ENCODE measurements around the gene KHK. TPM values are rescaled to one million over a fixed set of nuclear protein-coding genes. Genes with fewer than 3 reads are reported as not detected.

KHK gene
- total RNA-seq, 1 donor: 0.36 TPM

- H3K36me3 ChIP-seq (ENCODE audit: insufficient read depth, low read length): no peaks in the 10 kb centered on the region
- no peaks in the 10 kb centered on the region for H3K79me2 ChIP-seq (ENCODE audit: insufficient read depth, low read length)
- peaks cover 5% of the 10 kb centered on the region for H3K4me1 ChIP-seq (ENCODE audit: insufficient read depth, low read length)
- no peak overlapping the region for H3K4me2 ChIP-seq (ENCODE audit: insufficient read depth, low read length)
- H2AFZ ChIP-seq (ENCODE audit: low read length): no peak overlapping the region
- no peak for TF ChIP-seq CTCF (IDR thresholded peaks at IDR 0.05; ENCODE audit: extremely low read depth, low read depth, low read length)
- no peaks in the 10 kb centered on the region for H3K9me3 ChIP-seq (ENCODE audit: low read depth, low read length)
- H4K20me1 ChIP-seq (ENCODE audit: insufficient read depth, low read length): no peaks in the 10 kb centered on the region
- no peaks in the 10 kb centered on the region for H3K27me3 ChIP-seq (ENCODE audit: insufficient read depth, low read length)
- no peak overlapping the region for H3K4me3 ChIP-seq (ENCODE audit: insufficient read depth, low read length)
- H3K27ac ChIP-seq (ENCODE audit: low read depth, low read length): no peak overlapping the region
- DNase-seq (ENCODE audit: insufficient read length, low spot score, missing footprints): peak; percentile 93
Measured at GRCh38 chr2:27092696-27093429, 6.3 kb downstream of the KHK start.

- Histone ChIP-seq H3K4me1 (ENCODE audit: insufficient read depth, low read length) (peaks cover 5% of the 10 kb centered on the region), H3K4me3 (ENCODE audit: insufficient read depth, low read length) (no peak overlapping the region), H3K9me3 (ENCODE audit: low read depth, low read length) (no peaks in the 10 kb centered on the region), H3K27me3 (ENCODE audit: insufficient read depth, low read length) (no peaks in the 10 kb centered on the region), H3K4me2 (ENCODE audit: insufficient read depth, low read length) (no peak overlapping the region), H4K20me1 (ENCODE audit: insufficient read depth, low read length) (no peaks in the 10 kb centered on the region), H3K27ac (ENCODE audit: low read depth, low read length) (no peak overlapping the region), H2AFZ (ENCODE audit: low read length) (no peak overlapping the region), H3K79me2 (ENCODE audit: insufficient read depth, low read length) (no peaks in the 10 kb centered on the region), H3K36me3 (ENCODE audit: insufficient read depth, low read length) (no peaks in the 10 kb centered on the region)
- no peak for TF ChIP-seq CTCF (IDR thresholded peaks at IDR 0.05; ENCODE audit: extremely low read depth, low read depth, low read length)
- DNase-seq (ENCODE audit: insufficient read length, low spot score, missing footprints): peak; percentile 64
Measured at GRCh38 chr2:27093430-27094352, 7.1 kb downstream of the KHK start.

- Histone ChIP-seq H3K4me3 (ENCODE audit: insufficient read depth, low read length) (no peak overlapping the region), H3K79me2 (ENCODE audit: insufficient read depth, low read length) (no peaks in the 10 kb centered on the region), H3K36me3 (ENCODE audit: insufficient read depth, low read length) (no peaks in the 10 kb centered on the region), H3K4me2 (ENCODE audit: insufficient read depth, low read length) (no peak overlapping the region), H3K27me3 (ENCODE audit: insufficient read depth, low read length) (no peaks in the 10 kb centered on the region), H3K27ac (ENCODE audit: low read depth, low read length) (no peak overlapping the region), H3K4me1 (ENCODE audit: insufficient read depth, low read length) (peaks cover 5% of the 10 kb centered on the region), H2AFZ (ENCODE audit: low read length) (no peak overlapping the region), H4K20me1 (ENCODE audit: insufficient read depth, low read length) (no peaks in the 10 kb centered on the region), H3K9me3 (ENCODE audit: low read depth, low read length) (no peaks in the 10 kb centered on the region)
- peak; percentile 59 for DNase-seq (ENCODE audit: insufficient read length, low spot score, missing footprints)
- no peak for TF ChIP-seq CTCF (IDR thresholded peaks at IDR 0.05; ENCODE audit: extremely low read depth, low read depth, low read length)
Measured at GRCh38 chr2:27094353-27094984, 7.9 kb downstream of the KHK start.

GRCh38 chr2:27095427-27095744, 8.8 kb downstream of the KHK start:
- Histone ChIP-seq H3K27ac (ENCODE audit: low read depth, low read length) (no peak overlapping the region), H2AFZ (ENCODE audit: low read length) (no peak overlapping the region), H4K20me1 (ENCODE audit: insufficient read depth, low read length) (no peaks in the 10 kb centered on the region), H3K4me2 (ENCODE audit: insufficient read depth, low read length) (no peak overlapping the region), H3K27me3 (ENCODE audit: insufficient read depth, low read length) (no peaks in the 10 kb centered on the region), H3K4me3 (ENCODE audit: insufficient read depth, low read length) (no peak overlapping the region), H3K36me3 (ENCODE audit: insufficient read depth, low read length) (no peaks in the 10 kb centered on the region), H3K9me3 (ENCODE audit: low read depth, low read length) (no peaks in the 10 kb centered on the region), H3K79me2 (ENCODE audit: insufficient read depth, low read length) (no peaks in the 10 kb centered on the region), H3K4me1 (ENCODE audit: insufficient read depth, low read length) (peaks cover 5% of the 10 kb centered on the region)
- TF ChIP-seq CTCF (IDR thresholded peaks at IDR 0.05; ENCODE audit: extremely low read depth, low read depth, low read length): no peak
- DNase-seq (ENCODE audit: insufficient read length, low spot score, missing footprints): no peak

Measured in osteoblast (primary cell).